GM12872 (cell line): ENCODE results near the gene PRPH2.

ENCODE experiments used
- TF ChIP-seq, protein P1 (sequence below): IDR thresholded peaks from 3 replicates; pipeline ENCODE4 v1.5.1; 2011; ENCODE audit warnings: low read depth, mild to moderate bottlenecking, low read length, moderate library complexity; ENCODE audit not compliant: insufficient read depth

PRPH2 gene

GRCh38 chr6:42674780-42675179 is 47.6 kb downstream of the PRPH2 start:
- TF ChIP-seq, protein P1, sequence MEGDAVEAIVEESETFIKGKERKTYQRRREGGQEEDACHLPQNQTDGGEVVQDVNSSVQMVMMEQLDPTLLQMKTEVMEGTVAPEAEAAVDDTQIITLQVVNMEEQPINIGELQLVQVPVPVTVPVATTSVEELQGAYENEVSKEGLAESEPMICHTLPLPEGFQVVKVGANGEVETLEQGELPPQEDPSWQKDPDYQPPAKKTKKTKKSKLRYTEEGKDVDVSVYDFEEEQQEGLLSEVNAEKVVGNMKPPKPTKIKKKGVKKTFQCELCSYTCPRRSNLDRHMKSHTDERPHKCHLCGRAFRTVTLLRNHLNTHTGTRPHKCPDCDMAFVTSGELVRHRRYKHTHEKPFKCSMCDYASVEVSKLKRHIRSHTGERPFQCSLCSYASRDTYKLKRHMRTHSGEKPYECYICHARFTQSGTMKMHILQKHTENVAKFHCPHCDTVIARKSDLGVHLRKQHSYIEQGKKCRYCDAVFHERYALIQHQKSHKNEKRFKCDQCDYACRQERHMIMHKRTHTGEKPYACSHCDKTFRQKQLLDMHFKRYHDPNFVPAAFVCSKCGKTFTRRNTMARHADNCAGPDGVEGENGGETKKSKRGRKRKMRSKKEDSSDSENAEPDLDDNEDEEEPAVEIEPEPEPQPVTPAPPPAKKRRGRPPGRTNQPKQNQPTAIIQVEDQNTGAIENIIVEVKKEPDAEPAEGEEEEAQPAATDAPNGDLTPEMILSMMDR = no peak

DNA sequence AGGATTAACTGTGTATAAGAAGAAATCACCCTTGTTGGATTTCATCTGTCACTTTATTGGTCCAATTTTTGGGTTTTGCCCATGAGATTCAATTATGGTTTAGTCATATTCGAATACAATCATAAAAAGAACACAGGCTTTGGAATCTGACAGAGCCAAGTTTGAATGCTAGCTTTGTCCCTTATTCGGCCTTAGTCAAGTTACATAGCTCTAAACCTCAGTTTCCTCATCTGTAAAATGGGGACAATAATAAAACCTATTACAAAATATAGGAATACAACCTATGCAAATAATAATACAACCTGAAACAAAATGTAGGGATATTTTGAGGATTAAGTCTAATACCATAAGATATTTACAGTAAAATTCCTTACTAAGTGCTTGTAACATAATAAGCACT is 57.7 kb downstream of the PRPH2 start:
- TF ChIP-seq, protein P1 = no peak

DNA sequence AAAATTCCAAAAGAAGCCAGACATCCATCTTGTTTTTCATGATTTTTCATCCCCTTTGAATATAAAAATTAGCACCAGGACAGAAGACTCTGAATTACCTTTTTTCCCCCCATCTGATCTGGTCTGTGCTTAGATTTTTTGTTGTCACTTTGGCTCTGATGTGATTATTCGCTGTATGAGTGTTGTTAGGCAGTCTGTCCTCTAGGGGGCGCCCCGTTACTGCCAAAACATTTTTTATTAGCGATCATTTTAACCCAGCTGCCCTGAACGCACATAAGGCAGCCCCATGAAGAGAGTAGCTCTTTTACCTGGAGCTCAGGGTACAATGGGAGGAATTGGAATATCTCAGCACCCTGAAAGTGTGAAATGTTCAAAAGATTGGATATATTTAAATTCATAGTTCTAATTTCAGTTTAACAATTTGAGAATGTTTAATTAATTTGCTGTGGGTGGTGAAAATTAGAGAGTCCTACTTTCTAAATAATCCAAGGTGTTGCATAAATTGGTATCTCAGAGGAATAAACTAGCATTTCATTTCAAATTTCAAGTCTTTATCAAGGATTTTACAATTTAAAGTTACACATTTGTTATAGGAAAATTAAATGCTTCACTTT is 60.8 kb downstream of the PRPH2 start:
- TF ChIP-seq, protein P1 = peak; percentile 75

GRCh38 chr6:42659806-42660205 is 62.6 kb downstream of the PRPH2 start:
- TF ChIP-seq, protein P1 = no peak

DNA sequence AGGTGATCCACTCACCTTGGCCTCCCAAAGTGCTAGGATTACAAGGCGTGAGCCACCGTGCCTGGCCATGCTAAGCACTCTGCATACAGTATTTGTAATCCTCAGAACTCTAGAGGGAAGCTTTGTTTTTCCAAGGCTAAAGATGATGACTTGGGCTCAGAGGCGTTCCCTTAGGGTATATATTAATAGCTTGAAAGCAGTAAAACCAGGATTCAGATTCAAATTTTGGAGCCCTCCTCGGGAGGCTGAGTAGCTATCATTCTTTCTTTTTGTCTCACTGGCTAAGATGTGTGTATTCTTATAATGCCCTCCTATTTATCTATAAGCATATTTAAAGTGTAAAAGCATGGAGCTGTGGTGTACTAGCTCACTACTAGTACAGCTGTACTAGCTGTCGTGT is 68.5 kb downstream of the PRPH2 start:
- TF ChIP-seq, protein P1 = no peak

GRCh38 chr6:42652024-42652746 is 70.2 kb downstream of the PRPH2 start:
- TF ChIP-seq, protein P1 = no peak
